GM19351 (cell line): ENCODE data around the gene MRPS35.
"Not testable (repeated sequence)": the region's sequence is repeated elsewhere in the genome, so short reads cannot be mapped to it uniquely, and the experiment has no call there.

Experiments
- ATAC-seq: cut with Tn5 transposase; IDR thresholded peaks from one replicate; pipeline ENCODE4 v1.9.1; 2021; ENCODE audit warnings: mild to moderate bottlenecking, moderate library complexity; ENCODE audit not compliant: unreplicated experiment

MRPS35 gene

GRCh38 chr12:27707216-27707615, 3.4 kb upstream of the MRPS35 start:
- no peak for ATAC-seq

GRCh38 chr12:27709212-27709931, 1.3 kb upstream of the MRPS35 start:
- no peak for ATAC-seq

GRCh38 chr12:27709932-27710591, 570 bp upstream of the MRPS35 start:
- peak; percentile 41 for ATAC-seq

- peak; percentile 29 for ATAC-seq
These were observed 668 bp downstream of the MRPS35 start for GRCh38 chr12:27711317-27711682.

DNA sequence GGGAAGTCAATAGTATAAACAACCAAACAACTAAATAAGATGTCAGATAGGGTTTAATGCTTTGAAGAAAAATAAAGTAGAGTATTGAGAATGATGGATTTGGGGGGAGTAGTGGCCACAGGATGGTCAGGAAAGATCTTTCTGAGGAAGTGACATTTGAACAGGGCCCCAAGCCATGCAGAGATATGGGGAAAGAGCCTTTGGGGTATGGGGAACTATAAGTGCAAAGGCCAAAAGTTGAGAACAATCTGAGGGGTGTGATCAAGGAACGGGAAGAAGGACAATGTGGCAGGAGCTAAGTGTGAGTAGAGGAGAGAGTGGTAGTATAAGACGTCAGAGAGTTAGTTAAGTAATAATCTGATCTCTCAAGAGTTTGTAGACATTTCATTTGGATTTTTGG, 1.3 kb downstream of the MRPS35 start:
- ATAC-seq: no peak

DNA sequence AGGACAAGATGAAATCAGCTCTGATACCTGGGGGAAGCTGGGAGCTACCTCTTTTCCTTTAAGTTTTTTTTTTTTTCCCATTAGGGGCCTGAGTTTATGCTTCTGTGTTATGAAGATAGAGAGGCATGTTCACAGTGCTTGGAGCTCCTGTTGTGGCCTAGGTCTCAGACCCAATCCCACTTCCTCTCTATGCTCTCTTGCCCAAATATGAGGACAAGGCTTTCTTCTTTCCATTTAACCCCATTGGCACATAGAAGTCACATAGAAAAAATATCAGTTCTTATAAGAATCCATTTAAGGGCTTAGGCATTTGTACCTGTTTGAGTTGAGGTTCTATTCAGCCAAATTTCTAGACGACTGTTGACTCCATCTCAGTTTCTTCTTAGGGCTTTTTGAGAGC, 12.6 kb downstream of the MRPS35 start:
- no peak for ATAC-seq

GRCh38 chr12:27730097-27730588, 19.5 kb downstream of the MRPS35 start:
- ATAC-seq: no peak

GRCh38 chr12:27732281-27732680, 21.6 kb downstream of the MRPS35 start:
- no peak for ATAC-seq

GRCh38 chr12:27733052-27733656, 22.5 kb downstream of the MRPS35 start:
- peak; percentile 82 for ATAC-seq

GRCh38 chr12:27733791-27734190, 23.2 kb downstream of the MRPS35 start:
- no peak for ATAC-seq

DNA sequence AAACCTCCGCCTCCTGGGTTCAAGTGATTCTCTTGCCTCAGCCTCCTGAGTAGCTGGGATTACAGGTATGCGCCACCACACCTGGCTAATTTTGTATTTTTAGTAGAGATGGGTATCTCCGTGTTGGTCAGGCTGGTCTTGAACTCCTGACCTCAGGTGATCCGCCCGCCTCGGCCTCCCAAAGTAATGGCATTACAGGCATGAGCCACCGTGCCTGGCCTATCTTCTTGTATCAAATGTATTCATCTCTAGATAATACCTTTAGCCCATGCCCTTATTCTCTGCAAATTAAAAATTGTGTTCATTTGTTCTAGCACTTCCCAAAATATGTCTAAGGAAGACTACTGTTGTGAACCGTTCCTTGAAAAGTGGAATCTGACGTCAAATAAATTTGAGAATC, 23.7 kb downstream of the MRPS35 start:
- not testable (repeated sequence) for ATAC-seq

DNA sequence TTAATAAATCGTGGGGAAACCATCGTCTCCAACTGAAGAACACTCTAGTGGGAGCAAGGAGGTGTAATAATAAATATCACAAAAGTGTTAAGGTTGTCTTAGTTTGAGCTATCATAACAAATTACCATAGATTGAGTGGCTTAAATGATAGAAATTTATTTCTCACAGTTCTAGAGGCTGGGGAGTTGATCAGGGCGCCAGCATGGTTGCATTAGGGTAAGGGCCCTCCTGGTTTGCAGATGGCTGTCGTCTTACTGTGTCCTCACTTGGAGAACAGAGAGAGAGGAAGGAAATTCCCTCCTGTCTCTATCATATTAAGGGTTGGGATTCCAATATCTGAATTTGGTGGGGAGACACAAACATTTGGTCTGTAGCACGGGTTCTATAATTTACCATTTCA, 33.0 kb downstream of the MRPS35 start:
- no peak for ATAC-seq

DNA sequence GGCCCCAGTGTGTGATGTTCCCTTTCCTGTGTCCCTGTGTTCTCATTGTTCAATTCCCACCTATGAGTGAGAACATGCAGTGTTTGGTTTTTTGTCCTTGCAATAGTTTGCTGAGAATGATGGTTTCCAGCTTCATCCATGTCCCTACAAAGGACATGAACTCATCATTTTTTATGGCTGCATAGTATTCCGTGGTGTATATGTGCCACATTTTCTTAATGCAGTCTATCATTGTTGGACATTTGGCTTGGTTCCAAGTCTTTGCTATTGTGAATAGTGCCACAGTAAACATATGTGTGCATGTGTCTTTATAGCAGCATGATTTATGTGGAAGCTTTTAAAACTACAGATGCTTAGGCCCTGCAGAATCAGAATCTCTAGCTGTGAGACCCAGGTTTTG, 35.1 kb downstream of the MRPS35 start:
- ATAC-seq: not testable (repeated sequence)

GRCh38 chr12:27747111-27747820, 36.6 kb downstream of the MRPS35 start:
- no peak for ATAC-seq

- no peak for ATAC-seq
These were observed 40.9 kb downstream of the MRPS35 start for GRCh38 chr12:27751386-27752047.

DNA sequence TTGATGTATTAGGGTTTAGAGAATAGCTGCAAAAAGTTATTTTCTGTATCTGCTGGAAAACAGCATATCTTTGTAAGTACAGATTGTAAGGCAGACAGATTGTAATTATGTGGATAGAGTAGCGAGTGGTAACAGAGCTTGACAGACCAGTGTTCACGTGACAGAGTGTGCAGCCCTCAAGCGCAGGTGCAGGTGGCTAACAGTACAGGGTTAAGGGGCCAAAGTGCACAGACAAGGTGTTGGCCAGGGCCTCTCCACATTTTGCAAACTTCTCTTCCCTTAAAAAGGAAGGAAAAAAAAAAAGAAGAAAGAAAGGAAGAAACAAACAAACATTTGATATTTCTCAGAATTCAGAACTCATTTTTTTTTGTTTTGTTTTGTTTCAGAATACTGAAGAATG, 44.2 kb downstream of the MRPS35 start:
- no peak for ATAC-seq

- ATAC-seq: no peak
These were observed 46.1 kb downstream of the MRPS35 start for GRCh38 chr12:27756670-27757195.

DNA sequence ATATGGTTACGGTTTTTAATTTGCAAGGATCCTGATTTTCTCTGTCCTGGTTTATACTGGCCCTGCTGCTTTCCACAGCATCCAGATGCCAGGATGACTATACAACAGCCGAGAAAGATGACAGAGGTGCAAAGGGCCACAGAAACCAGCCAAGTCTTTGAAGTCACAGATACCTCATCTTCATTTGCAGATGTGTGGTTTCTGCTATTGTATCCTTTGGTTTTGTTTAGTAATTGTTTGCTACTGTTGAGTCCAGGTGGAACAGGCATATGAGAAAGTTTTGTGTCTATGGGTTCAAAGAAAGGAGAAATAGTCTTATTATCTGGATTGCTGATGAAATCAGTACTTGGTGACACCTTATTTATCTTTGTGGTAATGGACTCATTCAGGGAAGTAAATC, 52.1 kb downstream of the MRPS35 start:
- peak; percentile 66 for ATAC-seq

DNA sequence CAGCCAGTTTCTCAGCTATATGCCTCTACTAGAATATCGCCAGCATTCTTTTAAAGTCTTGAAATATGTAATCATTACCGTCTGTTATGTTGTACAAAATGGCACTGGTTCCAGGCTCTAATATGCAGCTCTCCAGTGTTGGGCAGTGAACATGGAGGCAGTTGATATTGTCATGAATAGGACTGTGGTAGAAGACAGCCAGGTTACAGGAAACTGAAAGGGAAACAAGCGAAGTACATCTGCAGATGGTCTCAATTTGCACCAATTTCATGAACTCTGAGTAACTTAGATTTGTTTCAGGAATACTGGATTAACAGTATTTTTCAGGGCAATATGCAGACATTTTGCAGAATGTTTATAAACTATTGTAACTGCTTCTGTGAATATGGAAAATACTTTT, 56.0 kb downstream of the MRPS35 start:
- no peak for ATAC-seq

GRCh38 chr12:27769142-27769673, 58.6 kb downstream of the MRPS35 start:
- no peak for ATAC-seq
